Left ventricle myocardium superior (tissue), 1 donor: ENCODE results near the gene WWP2. TPM values are rescaled to one million over a fixed set of nuclear protein-coding genes. Genes with fewer than 3 reads are reported as not detected.
A peak's percentile ranks its signal among the peaks of the same experiment; 100 is the strongest.
"Not testable (repeated sequence)": the region's sequence is repeated elsewhere in the genome, so short reads cannot be mapped to it uniquely, and the experiment has no call there.

ENCODE experiments used
- ATAC-seq: fragments of 200-7000 bp; cut with Tn5 transposase; one replicate; pipeline ENCODE4 v1.9.1; 2020; ENCODE audit warnings: mild to moderate bottlenecking, moderate library complexity
- DNase-seq: peaks from one replicate; pipeline ENCODE4 v3.0.0-alpha.2; 2020
- intact Hi-C: fragments of 100-400 bp; cut with micrococcal nuclease; formaldehyde crosslinking; loops from one replicate; pipeline ENCODE4 v1.11.0; 2022
- total RNA-seq: library from RNA; stranded (reverse); fragmentation: NEBNext Ultra II Directional; extraction: Animal tissue kit (Norgen Biotek cat#: 25700); gene quantifications from one replicate; pipeline ENCODE4 v1.2.1, GENCODE V29; 2021
- donor health status: DM: no; HTN: yes; CAD: no; lungs with severe emphysema.

WWP2 gene
- total RNA-seq, 1 donor from 2014 or later, result 17.2 TPM

GRCh38 chr16:69822174-69822935 lies 60.2 kb downstream of the WWP2 start:
- no peak for ATAC-seq
- intact Hi-C loops, result no loop called here
- no peak for DNase-seq

- ATAC-seq (peak; percentile 86), DNase-seq (peak; percentile 73)
- intact Hi-C loops, result no loop called here
These were observed 61.9 kb downstream of the WWP2 start for GRCh38 chr16:69823831-69824563.

DNA sequence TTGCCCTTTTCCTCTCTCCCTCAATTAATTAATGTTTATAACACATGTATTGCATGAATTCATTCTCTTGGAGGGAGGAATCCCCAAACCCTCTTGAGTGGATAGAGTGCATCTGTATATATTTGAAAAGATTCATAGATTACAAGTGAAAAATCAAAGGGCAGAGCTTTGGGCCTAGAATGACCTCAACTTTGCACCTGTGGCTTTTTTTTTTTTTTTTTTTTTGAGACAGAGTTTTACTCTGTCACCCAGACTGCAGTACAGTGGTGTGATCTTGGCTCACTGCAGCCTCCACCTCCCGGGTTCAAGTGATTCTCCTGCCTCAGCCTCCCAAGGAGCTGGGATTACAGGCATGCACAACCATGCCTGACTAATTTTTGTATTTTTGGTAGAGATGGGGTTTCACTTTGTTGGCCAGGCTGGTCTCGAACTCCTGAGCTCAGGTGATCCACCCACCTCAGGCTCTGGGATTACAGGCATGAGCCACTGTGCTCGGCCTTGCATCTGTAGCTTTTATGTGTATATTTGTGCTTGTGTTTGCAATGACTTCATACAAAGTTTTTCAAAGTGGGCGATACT lies 62.5 kb downstream of the WWP2 start:
- ATAC-seq, intact Hi-C loops, DNase-seq: not testable (repeated sequence)

DNA sequence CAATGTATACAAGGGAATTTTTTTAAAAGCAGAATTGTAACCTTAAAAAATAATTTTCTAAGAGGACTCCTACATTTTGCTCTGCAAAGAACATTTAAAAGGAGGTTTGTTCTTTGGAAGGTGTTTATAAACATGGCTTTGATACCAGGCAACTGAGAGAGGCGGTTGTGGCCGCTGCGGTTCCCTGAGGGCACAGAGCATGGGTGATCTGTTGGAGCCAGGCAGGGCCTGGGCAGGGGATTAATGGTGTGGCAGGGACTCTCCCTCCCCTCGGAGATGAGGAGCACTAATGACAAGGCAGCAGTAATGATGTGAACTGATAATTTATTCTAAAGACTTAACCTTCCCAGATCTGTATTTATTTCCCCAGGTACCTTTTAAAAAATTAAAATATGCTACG lies 65.4 kb downstream of the WWP2 start:
- peak; percentile 41 for DNase-seq
- intact Hi-C loops, result no loop called here
- ATAC-seq, result peak; percentile 42

DNA sequence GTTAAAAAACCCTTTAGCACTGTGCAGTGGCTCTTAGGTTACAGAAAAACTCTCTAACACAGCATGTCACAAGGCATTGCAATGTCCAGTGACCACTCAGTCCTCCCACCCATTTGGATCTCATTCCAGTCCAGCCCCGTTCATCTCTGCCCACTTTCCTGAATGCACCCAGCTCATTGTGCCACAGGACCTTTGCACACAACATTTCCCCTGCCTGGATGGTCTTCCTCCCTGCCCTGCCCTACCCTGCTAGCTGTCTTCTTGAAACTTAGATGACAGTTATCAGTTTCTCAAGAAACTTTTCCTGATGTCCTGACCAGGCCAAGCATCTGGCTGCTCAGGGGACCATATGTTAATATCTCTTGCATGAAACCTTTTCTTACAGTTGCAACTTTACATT lies 67.2 kb downstream of the WWP2 start:
- no peak for DNase-seq
- no peak for ATAC-seq
- intact Hi-C loops, result no loop called here

- ATAC-seq (no peak), DNase-seq (no peak)
- intact Hi-C loops, result no loop called here
These were observed 68.0 kb downstream of the WWP2 start for GRCh38 chr16:69830146-69830533.

DNA sequence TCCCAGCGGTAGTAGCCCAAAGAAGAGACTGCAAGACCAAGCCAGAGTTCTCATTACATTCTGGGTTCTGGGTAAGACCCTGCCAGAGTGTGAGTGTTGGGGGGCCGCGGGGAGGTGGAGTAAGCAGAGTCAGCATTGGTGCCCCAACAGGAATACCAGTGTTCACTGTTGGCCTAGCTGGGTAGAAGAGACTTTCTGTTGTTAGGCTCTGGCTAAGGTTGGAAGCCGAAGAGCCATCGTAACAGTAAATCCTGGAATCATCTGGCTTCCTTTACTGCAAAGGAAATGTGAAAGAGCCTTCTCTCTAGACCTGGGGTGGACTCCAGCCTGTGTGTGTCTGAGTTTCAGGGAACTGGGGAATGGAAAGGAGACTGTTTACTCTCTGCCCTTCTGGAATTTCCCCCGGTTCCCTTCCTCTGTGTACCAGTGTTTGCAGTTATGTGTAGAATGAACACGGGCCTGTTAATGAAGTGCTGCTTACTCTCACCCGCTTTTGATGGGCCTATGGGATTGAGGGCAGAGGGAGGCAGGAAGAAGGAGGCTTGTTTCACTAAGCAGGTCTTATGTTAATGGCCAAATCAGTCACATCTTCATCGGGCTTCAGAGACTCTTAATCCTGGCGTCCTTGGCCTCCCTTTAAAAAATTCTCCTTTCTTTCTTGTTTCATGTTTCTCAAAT lies 68.5 kb downstream of the WWP2 start:
- ATAC-seq, result no peak
- intact Hi-C loops, result no loop called here
- DNase-seq, result no peak

GRCh38 chr16:69831212-69832123 lies 69.3 kb downstream of the WWP2 start:
- no peak for DNase-seq
- intact Hi-C loops, result no loop called here
- ATAC-seq, result no peak

DNA sequence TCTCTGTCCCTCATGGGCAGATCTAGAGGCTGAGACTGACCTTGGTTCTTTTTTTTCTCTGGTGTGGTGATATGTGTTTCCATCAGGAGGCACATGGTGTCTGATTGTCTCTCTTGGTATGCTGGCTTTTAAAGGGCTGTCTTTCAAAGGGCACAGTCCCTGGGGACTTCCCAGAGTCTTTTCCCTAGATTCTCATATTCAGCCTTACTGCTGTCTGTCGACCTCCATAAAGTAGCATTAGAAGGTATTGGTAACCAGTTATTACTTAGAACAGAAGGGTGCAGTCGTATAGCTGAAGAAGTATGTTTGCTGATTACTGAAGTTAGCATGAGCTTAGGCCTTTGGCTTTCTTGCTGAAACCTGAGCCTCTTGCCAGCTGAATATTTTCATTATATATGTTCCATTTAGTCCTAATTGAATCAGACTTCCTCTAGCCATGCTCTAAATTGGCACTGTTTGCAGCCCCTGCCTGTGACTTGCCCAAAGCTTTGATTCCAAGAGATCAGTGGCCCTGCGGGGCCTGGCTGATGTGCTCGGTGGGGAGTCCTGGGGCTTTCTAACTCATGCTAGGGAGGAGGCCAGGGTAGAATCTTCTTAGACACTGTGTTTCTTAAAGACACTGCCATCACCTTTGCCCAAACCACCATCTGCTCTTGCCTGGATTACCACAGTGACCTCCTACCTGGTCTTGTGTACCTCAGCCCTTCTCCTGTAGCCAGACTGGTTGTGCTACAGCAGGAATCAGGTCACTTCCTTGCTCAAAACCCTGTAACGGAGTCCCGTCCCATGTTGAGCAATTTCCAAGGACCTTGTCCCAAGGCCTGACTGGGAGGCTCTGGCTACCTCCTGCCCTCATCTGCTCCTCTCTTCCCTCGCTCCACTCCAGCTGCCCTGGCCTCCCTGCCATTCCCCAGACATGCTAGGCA lies 71.5 kb downstream of the WWP2 start:
- intact Hi-C loops, result no loop called here
- DNase-seq (no peak), ATAC-seq (peak; percentile 56)

- ATAC-seq (peak; percentile 66), DNase-seq (no peak)
- intact Hi-C loops, result no loop called here
These were observed 72.8 kb downstream of the WWP2 start for GRCh38 chr16:69834807-69835466.

DNA sequence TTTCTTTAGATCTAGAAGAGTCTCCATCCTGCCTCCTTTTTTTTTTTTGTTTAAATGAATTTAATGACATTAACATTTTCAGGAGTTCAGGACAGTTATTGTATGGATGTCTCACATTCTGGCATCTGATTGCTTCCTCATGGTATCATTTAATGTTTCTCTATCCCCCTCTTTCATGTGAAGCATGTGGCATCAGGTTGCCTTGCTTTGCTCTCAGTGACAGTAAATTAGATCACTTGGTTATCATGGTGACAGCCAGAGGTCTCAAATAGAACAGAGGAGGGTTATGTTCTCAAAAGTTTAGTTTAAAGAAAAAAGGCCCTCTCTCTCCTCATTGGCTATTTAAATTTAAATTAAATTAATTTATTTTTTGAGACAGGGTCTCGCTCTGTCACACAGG lies 74.1 kb downstream of the WWP2 start:
- no peak for DNase-seq
- no peak for ATAC-seq
- intact Hi-C loops, result no loop called here

DNA sequence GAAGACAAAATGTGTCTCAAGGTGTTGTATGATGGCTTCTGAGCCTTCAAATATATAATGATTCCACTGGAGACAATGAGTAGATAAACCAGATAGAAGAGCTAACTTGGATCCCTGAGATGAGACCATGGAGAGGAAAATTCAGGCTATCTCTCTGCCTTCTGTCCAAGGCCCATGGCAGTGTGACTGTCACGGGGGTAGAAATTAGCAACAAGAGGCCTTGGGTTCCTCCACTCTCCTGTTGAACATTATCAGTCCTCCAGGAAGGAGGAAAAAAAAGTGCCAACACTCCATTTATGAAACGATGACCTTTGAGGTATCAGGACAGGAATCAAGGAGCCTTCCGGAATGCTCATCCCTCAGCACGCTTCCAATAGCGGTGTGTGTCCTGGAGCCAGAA lies 75.2 kb downstream of the WWP2 start:
- ATAC-seq (no peak), DNase-seq (no peak)
- intact Hi-C loops, result no loop called here

- intact Hi-C loops, result no loop called here
- ATAC-seq, result peak; percentile 56
- peak; percentile 41 for DNase-seq
These were observed 76.4 kb downstream of the WWP2 start for GRCh38 chr16:69838489-69838888.

DNA sequence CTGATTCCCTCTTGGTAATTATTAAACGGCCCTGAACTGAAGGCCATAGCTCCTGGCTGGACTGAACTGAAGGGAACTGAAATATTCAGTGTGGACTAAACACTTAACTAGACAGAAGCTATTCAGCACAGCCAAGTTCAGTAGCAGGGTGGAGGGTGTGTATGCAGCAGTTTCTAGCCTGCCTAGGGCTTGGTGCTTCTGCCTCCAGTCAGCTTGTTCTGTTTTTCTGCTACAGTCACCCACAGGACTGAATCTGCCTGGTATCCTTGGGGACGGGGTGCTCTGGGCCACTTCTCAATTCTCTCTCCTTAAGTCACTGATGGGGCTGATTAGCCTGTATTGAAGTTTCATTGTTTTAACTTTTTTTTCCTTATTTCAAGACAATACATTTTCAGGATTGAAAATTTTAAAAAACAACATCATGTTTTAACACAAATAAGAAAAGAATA lies 77.1 kb downstream of the WWP2 start:
- no peak for DNase-seq
- ATAC-seq, result peak; percentile 74
- intact Hi-C loops, result no loop called here

DNA sequence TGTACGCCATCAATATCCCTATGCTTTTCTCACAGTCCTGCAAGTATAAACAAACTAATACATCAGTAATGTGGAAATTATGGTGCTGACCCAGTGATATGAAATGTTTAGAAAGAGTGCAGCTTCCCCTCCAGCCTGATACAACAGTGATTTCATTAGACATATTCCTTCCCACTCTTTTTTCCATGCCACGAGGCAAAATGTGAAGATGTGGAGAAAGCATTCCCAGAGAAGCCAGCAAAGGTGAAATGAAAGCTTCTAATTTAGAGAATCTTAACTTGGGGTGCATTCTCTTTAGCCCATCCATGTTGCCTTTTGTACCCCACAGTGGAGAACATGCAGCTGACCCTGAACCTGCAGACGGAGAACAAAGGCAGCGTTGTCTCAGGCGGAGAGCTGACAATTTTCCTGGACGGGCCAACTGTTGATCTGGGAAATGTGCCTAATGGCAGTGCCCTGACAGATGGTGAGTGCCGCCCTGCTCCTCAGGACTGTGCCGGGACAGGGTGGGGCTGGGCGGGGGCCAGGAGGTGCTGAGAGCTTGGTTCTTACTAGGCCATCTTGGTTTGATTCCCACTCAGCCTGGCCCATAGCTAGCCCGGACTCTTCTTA lies 77.8 kb downstream of the WWP2 start:
- intact Hi-C loops, result no loop called here
- ATAC-seq, result peak; percentile 85
- DNase-seq, result peak; percentile 61

DNA sequence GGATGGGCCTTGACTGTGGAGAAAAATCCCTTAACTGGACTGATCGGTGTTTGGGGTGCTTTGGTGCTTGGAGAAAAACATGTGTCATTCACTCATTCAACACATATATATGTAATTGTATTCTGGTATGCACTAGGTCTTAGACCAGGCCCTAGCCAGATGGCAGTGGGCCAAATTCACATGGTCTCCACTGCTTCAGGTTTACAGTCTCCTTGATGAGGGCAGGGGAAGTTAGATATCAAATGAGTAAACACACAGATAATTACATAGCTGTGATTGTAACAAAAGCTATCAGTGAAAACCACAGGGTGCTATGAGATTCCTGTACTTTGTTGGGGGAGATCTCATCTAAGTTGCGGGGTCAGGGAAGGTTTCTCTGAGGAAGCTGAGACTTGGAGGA lies 78.8 kb downstream of the WWP2 start:
- DNase-seq, result no peak
- intact Hi-C loops, result no loop called here
- ATAC-seq, result no peak

GRCh38 chr16:69844441-69844840 lies 82.3 kb downstream of the WWP2 start:
- intact Hi-C loops, result no loop called here
- no peak for DNase-seq
- no peak for ATAC-seq
